Activated CD4-positive, alpha-beta T cell treated with anti-CD3 and anti-CD28 coated beads for 48 hours (primary cell): ENCODE data around the gene ZIC3.
A peak's percentile ranks its signal among the peaks of the same experiment; 100 is the strongest.
"Not testable (repeated sequence)": the region's sequence is repeated elsewhere in the genome, so short reads cannot be mapped to it uniquely, and the experiment has no call there.

Experiments
- DNase-seq: peaks from one replicate; pipeline ENCODE4 v3.0.0-alpha.2; 2020

Gene ZIC3

GRCh38 chrX:137565921-137566745, at the start of gene ZIC3:
Gene ZIC3 (plus strand): TSS chrX:137566127. CDS start chrX:137566692, 565 bp downstream.
- peak; percentile 44 for DNase-seq

GRCh38 chrX:137519459-137519858, 46.5 kb upstream of the ZIC3 start:
- no peak for DNase-seq

- no peak for DNase-seq
These were observed 19.9 kb upstream of the ZIC3 start for GRCh38 chrX:137545711-137546651.

- no peak for DNase-seq
These were observed 18.6 kb upstream of the ZIC3 start for GRCh38 chrX:137547291-137547690.

DNA sequence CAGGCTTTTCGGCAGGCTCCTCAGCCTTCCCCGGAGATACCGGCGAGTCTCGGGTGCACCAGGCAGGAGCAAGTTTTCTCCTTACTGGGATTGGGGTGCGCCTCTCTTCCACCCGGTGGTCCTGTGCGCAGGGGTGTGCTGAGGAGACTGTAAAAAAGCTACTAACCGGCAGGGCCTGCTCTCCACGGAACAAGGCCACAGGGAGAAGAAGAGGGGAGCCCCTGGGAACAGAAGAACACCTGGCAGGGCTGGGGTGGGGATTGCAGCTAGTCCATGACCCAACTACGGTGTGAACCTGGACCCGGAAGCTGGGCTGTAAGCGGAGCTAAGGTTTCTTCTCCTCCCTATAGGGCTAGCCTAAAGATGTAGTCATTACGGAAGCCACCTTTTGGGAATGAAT, 17.7 kb upstream of the ZIC3 start:
- no peak for DNase-seq

DNA sequence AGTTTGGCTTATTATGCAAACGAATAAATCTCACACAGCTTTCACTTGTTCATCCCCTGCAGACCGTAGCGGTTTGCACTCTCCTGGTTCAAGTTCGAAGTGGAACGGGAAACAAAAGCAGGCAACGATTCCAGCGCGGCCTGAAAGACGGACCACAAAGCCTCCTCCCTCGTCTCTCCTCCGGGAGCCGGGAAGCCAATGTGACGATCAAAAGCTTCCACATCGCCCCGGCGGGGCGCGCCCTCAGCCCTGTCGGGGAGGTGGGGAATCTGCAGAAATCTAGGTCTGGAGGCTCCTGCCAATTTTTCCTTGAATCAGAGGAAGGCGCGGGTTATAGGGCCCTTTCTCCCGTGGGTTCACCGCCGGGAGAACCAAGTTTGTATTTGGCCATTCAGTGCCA, 16.9 kb upstream of the ZIC3 start:
- DNase-seq, result no peak

- DNase-seq, result no peak
These were observed 15.9 kb upstream of the ZIC3 start for GRCh38 chrX:137549851-137550664.

- DNase-seq, result no peak
These were observed 15.2 kb upstream of the ZIC3 start for GRCh38 chrX:137550665-137551261.

DNA sequence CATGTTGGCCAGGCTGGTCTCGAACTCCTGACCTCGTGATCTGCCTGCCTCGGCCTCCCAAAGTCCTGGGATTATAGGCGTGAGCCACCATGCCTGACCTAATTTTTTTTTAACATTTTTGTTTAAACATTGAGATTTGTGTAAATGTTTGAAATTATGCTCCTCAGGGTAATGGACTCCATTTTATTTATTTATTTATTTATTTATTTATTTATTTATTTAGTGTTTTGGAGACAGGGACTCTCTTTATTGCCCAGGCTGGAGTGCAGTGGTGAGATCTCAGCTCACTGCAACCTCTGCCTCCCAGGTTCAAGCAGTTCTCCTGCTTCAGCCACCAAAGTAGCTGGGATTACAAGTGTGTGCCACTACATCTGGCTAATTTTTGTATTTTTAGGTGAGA, 13.8 kb upstream of the ZIC3 start:
- DNase-seq, result not testable (repeated sequence)

GRCh38 chrX:137562096-137562495, 3.8 kb upstream of the ZIC3 start:
- DNase-seq, result no peak

DNA sequence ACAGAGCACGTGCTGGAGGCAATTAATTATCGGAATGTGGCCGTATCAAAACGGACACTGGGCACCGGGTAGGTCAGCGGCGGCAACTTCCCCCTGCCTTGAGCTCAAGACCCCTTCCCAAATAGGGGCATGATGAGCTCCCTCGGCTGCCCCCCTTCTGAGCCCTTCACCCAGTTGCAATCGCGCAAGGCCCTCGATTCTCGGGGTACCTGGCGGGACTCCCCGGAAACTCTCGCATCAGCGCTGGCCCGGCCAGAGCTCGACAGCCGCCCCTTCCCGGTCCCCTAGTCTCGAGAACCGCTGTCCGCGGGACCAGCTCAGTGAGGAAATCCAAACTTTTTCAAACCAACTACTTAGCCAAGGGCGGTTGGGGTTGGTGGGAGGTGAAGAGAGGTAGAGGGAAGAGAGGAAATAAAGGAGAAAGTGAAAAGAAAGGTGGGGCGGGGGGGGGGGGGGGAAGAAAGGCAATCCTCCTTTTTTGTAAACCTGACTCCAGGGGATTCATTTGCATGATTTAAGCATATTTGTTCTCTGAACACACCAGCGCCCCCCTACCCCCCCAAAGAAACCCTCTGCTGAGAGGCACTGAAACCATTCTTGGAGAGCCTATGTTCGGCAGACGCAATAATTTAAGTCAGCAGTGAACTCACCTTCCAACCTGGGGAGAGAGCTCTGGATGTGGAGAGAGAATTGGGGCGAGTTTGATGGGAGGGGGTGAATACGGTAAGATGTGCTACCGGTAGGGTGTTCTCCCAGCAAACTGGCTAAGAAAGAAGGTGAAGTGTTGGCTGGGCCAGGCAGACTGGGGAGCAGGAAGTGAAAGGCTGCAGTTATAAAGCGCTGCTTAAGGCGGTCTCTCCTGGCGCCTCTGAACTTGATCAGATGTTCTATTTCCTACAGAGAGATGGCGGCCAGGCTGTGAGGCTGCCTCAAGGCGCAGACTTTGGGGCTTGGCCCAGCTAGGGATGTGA, 2.0 kb upstream of the ZIC3 start:
- no peak for DNase-seq

DNA sequence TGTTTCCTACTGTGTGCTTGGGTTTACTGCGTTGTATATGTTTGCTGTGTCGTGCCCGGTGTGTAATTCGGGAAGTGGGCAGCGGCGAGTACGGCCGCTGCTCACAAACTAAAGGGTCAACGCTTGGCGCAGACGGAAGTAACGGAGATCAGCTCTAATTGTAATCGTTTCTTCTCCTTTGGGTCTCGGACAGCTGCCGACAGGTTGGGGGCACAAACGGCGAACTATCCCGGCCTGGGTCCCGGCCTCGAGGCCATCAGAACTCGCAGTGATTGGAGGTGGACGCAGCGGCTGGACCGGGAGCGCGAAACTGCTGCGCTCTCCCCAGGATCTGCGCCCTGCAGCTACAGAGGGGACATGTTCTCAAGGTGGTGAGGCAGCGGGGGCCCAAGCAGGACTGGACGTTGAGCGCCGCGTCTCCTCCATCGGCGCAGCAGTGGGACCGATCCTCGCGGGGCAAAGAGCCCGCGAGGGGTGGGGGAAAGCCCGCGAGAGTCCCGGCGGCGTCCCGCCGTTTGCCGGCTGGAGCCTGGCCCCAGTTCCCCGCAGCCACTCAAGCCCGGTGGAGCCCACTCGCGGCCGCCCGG, 516 bp upstream of the ZIC3 start:
- DNase-seq, result no peak

- no peak for DNase-seq
These were observed 1.1 kb downstream of the ZIC3 start for GRCh38 chrX:137566746-137567679.

DNA sequence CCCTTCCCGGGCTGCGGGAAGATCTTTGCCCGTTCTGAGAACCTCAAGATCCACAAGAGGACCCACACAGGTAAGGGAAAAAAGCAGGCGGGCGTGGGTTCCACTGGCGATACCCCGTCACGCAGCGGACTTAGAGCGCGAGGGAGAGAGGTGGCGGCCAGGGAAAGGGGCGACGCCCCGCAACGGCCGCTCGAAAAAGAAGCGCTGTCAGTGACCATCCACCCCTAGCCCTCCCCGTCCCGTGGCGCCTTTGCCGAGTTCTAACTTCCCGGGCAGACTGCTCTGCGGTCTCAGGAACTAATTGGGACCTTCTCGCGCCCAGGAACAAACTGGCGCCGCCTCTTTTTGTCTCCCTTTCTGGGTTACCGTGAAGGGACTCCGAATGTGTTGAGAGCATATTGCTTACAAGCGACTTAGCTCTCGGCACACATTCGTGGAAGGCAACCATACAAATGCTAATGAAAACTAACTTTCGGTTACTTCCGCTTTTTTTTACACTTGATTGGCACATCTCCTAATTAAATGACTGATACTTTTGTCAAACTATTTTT, 1.8 kb downstream of the ZIC3 start:
- no peak for DNase-seq

DNA sequence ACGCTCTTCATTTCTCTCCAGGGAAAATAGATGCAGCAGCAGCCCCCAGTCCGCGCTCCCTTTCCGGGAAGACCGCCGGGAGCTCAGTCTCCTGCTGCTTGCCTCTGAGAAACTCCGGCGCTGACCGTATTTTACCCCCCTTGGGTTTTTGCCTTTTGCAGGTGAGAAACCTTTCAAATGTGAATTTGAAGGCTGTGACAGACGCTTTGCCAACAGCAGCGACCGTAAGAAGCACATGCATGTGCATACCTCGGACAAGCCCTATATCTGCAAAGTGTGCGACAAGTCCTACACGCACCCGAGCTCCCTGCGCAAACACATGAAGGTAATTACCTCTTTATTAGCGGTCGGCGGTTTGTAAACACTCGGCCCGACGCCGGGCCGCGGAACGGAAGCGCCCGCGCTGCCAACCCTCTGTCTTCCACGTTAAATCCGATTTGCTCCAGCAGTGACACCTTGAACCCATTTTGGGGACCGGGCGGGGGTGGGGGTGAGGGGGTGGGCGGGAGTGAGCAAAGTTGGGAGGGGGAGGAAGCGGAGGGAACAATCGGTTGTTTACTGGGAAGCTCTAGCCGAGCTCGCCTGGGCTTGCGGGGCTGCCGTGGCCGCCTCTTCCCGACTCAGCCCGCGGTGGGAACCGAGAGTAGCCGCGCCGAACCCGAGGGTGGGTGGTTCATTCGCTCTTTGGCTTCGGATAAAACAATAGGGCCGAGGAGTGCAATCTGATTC, 3.0 kb downstream of the ZIC3 start:
- no peak for DNase-seq

GRCh38 chrX:137569470-137569891, 3.6 kb downstream of the ZIC3 start:
- no peak for DNase-seq

- no peak for DNase-seq
These were observed 7.6 kb downstream of the ZIC3 start for GRCh38 chrX:137573324-137574101.
